GM03348 (cell line): ENCODE measurements around the gene FBN1.

Experiments used
- DNase-seq: peaks from one replicate; pipeline ENCODE4 v3.0.0; 2012; ENCODE audit warnings: low spot score

The FBN1 gene

GRCh38 chr15:48469271-48469670 lies 176.2 kb downstream of the FBN1 start:
- DNase-seq = no peak

DNA sequence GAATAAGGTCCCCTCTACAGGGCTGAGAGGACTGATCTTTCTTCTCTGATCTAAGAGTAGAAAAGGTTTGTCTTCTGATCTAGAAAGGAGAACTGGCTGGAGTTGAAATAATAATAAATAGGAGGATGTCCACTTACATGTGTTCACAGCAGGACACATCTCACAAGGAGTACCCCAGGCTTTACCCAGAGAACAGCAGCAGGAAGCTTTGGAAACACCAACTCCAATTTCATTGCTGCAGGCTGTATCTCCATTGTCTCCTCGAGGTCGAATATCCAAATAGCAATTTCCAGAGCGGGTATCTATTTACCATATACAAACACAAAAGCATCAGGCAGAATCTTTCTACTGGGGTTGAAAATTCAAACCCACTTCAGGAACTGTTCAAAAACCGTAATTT lies 177.7 kb downstream of the FBN1 start:
- DNase-seq = no peak

- no peak for DNase-seq
Measured at GRCh38 chr15:48466820-48467219, 178.7 kb downstream of the FBN1 start.

DNA sequence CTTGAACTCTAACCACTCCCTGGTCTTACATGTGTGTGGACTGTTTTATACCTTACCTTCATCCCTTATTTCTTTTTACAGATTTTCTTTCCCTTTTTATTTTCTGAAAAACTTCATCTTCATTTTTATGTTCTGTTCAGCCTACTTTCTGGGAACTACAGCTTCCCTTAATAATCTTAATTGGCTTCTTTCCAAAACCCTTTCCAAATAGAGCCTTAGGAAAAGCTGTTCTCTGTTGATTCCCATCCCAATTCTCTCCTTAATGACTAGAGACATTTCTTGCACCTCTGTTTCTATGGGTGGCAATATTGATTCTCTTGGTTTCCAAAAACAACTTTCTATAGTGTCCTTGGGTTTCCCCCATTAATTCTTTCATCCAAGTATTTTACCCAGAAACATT lies 179.4 kb downstream of the FBN1 start:
- DNase-seq = no peak

GRCh38 chr15:48465410-48465809 lies 180.1 kb downstream of the FBN1 start:
- DNase-seq = no peak

GRCh38 chr15:48463366-48463880 lies 182.1 kb downstream of the FBN1 start:
- DNase-seq = no peak

DNA sequence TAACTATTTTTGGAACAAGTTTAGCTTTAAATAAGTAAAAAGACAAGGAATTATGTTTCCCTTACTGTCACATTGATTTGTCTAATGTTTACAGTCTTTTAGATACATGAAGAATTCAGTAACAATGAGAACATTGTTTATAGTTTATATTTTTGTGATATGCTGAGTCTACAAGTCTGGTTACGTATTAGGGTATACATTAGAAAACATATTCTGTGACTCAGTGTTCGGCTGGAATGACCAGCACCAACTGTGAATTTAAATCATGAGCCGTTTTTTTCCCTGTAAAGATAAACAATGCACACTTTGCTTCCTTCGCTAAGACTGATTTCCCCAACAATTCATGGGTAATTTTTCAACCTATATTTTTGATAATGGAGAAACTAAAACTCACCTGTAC lies 182.8 kb downstream of the FBN1 start:
- DNase-seq = no peak

DNA sequence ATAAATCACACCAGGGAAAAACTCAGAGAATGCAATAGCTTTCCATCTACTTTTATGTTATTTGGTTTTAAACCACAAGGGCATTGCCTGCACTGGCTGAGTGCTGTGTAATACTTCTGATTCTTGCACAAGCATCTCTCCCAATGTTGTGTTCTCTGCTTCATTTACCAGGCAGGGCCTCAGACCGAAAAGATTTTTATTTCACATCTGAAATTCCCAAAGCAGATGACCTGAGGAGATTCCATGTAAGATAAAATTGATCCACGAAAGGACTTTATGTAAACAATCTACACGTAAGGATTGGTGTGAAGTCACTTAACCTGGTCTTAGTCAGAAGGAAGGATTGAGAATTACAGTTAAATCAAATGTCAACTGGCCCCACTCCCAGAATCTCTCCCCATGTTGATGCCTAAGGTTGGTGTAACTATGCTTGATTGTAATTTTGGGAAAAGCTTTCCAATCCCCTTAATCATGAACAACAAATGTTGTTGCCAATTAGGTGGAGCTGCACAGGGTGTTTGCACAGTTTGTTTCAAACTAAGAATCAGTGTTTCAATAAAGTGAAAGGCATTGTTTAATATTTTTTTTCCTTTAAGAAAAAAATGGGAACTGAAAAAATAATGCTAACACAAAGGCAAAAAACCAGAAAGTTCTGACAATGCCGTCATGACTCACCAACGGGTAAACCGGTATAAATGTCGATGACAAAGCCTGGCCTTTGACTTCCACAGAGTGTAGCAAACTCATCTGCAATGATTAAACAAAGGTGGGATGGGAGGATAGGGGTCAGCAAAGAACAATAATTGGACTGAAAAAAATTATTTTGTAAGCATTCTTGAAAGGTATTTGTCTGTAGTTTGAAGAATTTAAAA lies 185.7 kb downstream of the FBN1 start:
- peak; percentile 60 for DNase-seq

DNA sequence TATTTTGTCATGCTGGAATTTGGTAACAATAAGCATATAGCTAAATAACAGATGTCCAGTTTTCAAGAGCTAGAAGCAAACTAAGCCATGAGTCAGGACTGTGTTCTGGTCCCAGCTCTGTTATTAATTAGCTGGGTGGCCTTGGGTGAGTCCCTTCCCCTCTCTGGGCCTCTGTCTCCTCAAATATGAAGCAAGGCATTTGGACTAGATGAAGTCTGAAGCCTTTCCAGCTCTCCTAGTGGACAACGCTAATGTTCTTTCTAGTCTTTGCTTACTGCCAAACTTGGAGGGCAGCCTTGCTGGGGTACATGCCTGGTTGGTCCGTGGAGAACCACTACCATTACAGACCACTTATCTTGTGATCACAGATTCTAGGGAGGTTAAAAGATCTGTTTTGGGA lies 186.6 kb downstream of the FBN1 start:
- DNase-seq = peak; percentile 35

GRCh38 chr15:48456134-48456533 lies 189.4 kb downstream of the FBN1 start:
- no peak for DNase-seq

DNA sequence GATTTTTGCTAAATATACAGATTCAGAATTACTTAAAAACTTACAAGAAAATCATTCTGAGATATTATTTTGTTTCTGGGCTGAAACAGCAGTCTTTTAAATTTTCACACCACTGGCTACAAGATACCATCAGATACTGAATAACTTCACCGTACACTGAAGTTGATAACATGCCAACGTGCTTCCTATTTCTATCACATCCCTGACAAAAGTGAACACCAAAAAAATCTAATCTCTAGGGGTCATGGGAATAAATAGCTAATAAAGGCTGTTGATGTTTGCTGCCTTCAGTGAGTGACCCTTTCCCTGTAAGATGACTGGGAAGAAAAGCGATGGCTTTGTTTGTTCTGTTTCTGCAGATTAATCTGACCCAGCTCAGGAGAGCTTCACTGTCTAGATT lies 193.8 kb downstream of the FBN1 start:
- no peak for DNase-seq

DNA sequence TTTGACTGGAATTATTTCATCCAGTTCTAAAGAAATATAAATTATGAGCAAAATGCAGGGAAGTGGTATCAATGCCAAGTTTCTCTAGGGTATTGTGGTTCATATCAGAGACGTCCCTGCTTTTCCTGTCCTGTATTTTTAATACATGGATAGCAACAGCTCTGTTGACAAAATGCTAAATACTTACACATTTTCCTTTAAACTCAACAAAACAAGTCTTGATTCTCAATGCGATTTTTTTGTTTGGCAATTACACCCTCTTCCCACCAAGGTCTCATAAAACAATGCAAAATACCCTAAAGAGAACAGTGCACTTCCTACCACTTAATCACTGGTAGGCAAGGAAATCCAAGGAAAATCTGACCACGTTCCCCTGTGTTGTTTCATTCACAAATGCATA lies 194.3 kb downstream of the FBN1 start:
- no peak for DNase-seq

DNA sequence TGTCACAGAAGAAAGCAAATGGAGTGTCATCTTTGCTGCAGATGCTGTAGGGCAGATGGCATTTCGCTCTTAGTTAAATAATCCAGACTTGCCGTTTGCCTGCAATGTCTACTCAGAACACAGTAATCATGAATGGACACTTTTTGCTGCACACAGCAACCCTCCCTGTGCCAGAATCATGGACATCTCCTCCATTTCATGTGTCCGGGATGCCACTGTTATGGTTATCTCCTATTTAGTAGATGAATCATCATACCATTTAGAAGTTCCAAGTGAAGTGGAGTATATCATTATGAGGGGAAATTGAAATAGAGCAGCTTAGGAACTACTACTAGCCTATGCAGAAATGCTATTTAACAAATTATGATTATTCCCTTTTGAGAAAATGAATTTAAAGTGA lies 195.8 kb downstream of the FBN1 start:
- peak; percentile 11 for DNase-seq

GRCh38 chr15:48447657-48448056 lies 197.9 kb downstream of the FBN1 start:
- peak; percentile 51 for DNase-seq

DNA sequence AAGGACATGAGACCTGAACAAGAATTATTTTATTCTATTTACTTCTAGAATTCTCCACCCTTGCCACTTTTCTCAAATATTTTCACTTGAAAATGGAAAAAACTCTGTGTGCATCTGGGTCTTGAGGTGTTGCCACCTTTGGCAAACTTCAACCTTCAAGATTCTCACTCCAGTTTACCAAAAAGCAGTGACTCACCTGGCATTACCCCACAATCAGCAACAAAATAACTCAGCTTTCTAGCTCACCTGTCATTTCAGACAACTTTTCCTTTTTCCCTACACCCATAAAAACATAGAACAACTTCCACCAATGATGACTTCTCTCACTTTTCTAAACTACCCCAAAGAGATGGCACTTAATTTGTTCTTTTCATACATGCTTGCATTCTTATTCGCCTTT lies 198.5 kb downstream of the FBN1 start:
- DNase-seq = no peak

DNA sequence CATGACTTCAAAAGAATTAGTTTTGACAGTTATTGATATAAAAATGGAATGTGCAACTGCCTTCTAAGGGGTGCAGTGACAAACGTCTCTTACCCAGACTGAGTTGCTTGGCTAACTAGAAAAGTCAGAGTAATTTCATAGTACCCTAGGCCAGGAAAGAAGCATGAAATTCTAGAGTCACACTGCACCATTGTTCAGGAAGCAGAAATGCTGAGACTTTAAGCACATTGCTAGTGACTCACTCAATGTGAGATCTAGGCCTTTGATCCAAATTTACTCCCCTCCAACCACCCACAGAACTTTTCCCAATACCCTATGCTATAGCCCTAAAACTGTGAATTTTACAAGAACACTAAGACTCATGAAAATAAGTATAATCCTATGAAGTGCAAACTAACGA lies 203.5 kb downstream of the FBN1 start:
- no peak for DNase-seq

DNA sequence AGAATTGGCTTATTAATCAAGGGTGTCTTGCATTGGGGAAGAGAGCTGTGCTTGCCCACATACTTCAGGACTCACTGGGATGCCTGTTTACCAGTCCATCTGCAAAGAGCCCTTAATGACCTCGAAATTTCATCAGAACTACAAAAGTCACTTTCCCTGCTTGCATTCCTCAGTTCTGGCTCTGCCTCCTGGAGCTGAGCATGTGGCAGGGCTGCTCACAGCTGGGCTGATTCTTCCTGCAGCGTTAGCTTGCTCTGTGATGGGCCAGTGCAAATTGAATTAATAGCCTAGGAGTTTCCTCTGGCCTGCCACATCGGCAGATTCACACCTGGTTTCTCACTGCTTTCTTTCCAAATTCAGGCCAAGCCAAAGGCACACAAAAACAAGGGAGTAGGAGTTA lies 205.4 kb downstream of the FBN1 start:
- peak; percentile 75 for DNase-seq

DNA sequence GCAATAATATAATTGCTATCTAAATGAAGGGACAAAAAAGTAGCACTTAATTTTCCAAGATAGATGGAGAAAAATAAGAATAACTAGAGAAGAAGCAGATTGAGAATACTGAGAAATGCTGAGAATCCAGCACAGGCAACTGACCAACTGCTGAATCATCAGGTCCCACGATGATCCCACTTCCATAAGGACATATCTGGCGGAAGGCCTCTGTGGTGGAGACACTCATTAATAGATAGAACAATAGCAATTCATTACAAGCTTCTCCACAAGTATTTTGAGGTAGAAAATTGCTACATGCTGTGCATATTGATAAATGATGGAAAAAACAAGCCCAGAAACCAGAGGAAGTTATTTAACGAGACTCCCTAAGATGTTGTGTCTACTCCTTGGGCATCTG lies 208.3 kb downstream of the FBN1 start:
- peak; percentile 63 for DNase-seq

GRCh38 chr15:48435321-48435720 lies 210.2 kb downstream of the FBN1 start:
- DNase-seq = no peak

DNA sequence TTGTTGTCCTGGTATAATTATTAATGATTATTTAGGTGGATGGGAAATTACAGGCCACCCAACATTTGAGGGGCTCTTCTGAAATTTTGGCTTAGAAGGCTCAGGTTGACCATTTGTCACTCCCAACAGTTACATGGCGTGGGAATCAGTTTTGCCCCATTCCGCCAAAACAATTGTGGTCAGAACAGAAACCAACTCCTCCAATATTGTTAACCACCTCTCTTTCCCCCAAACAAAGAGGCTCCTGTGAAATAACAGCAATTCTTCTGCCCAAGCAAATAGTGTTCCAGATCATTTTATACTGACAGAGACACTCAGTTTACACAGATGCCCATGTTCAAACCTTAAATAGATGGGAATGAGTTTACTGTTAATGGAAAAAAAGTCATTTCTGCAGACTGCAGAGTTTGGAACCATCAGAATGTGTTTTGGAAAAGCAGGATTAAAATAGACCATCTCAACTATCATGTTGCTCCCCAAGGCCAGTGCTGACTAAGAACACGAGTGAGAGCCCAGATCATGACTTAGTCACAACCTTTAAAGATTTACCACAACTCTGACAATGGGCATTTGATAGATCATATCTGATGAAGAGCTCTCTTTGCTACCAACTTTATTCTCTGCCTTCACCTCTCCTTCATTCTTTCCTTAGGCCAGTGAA lies 212.2 kb downstream of the FBN1 start:
- peak; percentile 18 for DNase-seq

GRCh38 chr15:48432688-48433087 lies 212.8 kb downstream of the FBN1 start:
- DNase-seq = no peak

GRCh38 chr15:48427960-48428547 lies 217.5 kb downstream of the FBN1 start:
- peak; percentile 83 for DNase-seq

DNA sequence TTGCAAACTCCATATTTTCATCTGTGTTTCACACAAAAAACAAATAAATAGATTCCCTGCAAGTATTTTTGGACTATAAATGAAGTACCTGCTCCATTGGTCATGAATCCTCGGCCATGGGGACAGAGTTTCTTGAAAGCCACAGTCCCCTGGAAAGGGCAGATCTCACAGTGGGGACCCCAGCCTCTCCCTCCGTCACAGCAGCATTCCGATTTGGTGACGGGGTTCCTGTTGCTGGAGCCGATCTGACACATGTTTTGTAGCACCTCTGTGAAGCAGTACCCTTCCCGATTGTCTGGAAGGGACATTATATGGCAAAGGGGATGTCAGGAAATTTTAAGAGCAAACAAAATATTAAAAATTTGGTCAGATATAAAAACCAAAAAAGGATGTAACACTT lies 218.0 kb downstream of the FBN1 start:
- no peak for DNase-seq
